Osteocyte (in vitro differentiated cells): ENCODE results near the gene GPR107. TPM values are rescaled to one million over a fixed set of nuclear protein-coding genes. Genes with fewer than 3 reads are reported as not detected.

Experiments
- DNase-seq: peaks from one replicate; pipeline ENCODE4 v3.0.0; 2021; ENCODE audit warnings: mixed read lengths; ENCODE audit not compliant: unreplicated experiment; ENCODE audit errors: extremely low spot score
- H3K27ac Mint-ChIP-seq: one replicate; pipeline ENCODE4 v1.8.0; 2021; ENCODE audit warnings: mild to moderate bottlenecking, mixed read lengths; ENCODE audit not compliant: unreplicated experiment
- H3K27me3 Mint-ChIP-seq: one replicate; pipeline ENCODE4 v1.8.0; 2021; ENCODE audit warnings: mixed read lengths; ENCODE audit not compliant: unreplicated experiment
- H3K36me3 Mint-ChIP-seq: one replicate; pipeline ENCODE4 v1.8.0; 2021; ENCODE audit warnings: mixed read lengths; ENCODE audit not compliant: unreplicated experiment
- H3K4me1 Mint-ChIP-seq: one replicate; pipeline ENCODE4 v1.8.0; 2021; ENCODE audit warnings: mixed read lengths; ENCODE audit not compliant: unreplicated experiment
- H3K4me3 Mint-ChIP-seq: one replicate; pipeline ENCODE4 v1.8.0; 2021; ENCODE audit warnings: mild to moderate bottlenecking, moderate library complexity, mixed read lengths; ENCODE audit not compliant: unreplicated experiment
- H3K9me3 Mint-ChIP-seq: one replicate; pipeline ENCODE4 v1.8.0; 2021; ENCODE audit warnings: mixed read lengths; ENCODE audit not compliant: unreplicated experiment
- total RNA-seq: library from RNA; stranded (reverse); gene quantifications from 2 replicates; pipeline ENCODE4 v1.2.1, GENCODE V29; 2021
- TF ChIP-seq, protein P1 (sequence below): fragments of 200-600 bp; sonication (generic); IDR thresholded peaks from 2 replicates; pipeline ENCODE4 v1.5.0; 2021; ENCODE audit warnings: antibody characterized with exemption, mild to moderate bottlenecking, moderate library complexity

GPR107 gene
- total RNA-seq, 1 donor from 2014 or later, result 57.0 TPM

DNA sequence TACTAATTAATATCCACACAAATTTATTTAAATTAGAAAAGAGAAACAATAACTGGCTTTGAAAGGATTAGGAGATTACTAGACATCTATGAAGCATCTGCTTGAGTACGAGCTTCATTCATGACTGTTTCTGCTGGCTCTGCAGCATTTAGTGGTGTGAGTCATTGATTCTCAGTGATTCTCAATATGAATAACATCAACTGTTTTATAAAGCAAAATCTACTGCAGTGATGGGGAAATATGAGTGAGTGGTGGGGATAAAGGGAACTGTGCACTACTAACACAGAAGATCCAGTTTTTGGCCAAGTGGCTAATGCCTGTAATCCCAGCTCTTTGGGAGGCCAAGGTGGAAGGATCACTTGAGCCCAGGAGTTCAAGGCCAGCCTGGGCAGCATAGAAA, 19.1 kb upstream of the GPR107 start:
- H3K4me3 Mint-ChIP-seq, result peak overlapping the region; percentile 1
- H3K9me3 Mint-ChIP-seq, result no peaks in the 10 kb centered on the region
- peak overlapping the region; percentile 56 for H3K27ac Mint-ChIP-seq
- peaks cover 67% of the 10 kb centered on the region for H3K4me1 Mint-ChIP-seq
- TF ChIP-seq, protein P1, sequence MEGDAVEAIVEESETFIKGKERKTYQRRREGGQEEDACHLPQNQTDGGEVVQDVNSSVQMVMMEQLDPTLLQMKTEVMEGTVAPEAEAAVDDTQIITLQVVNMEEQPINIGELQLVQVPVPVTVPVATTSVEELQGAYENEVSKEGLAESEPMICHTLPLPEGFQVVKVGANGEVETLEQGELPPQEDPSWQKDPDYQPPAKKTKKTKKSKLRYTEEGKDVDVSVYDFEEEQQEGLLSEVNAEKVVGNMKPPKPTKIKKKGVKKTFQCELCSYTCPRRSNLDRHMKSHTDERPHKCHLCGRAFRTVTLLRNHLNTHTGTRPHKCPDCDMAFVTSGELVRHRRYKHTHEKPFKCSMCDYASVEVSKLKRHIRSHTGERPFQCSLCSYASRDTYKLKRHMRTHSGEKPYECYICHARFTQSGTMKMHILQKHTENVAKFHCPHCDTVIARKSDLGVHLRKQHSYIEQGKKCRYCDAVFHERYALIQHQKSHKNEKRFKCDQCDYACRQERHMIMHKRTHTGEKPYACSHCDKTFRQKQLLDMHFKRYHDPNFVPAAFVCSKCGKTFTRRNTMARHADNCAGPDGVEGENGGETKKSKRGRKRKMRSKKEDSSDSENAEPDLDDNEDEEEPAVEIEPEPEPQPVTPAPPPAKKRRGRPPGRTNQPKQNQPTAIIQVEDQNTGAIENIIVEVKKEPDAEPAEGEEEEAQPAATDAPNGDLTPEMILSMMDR, result no peak
- H3K36me3 Mint-ChIP-seq, result no peaks in the 10 kb centered on the region
- DNase-seq, result no peak
- no peaks in the 10 kb centered on the region for H3K27me3 Mint-ChIP-seq

DNA sequence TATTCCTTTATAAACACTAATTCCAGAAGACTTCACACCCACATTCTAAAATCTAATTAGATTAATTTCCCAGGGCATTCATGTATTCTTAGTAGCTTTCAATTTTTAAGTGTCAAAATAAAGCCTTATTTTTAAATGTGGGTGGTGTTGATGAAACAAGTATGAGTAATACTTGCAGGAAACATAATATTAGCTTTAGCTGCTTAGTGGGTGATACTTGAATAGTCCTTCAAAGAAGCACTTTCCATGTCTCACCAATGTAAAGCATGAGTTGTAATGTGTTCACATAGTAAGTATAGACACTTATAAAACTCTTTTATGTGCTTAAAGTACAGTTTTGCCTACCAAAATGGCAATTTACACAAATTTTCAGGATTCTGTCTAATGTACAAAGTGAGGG, 17.6 kb upstream of the GPR107 start:
- DNase-seq, result no peak
- Mint-ChIP-seq H3K4me1 (peaks cover 67% of the 10 kb centered on the region), H3K27me3 (no peaks in the 10 kb centered on the region), H3K9me3 (no peaks in the 10 kb centered on the region), H3K36me3 (no peaks in the 10 kb centered on the region), H3K4me3 (peak overlapping the region; percentile 18), H3K27ac (peak overlapping the region; percentile 74)
- TF ChIP-seq, protein P1, result no peak

DNA sequence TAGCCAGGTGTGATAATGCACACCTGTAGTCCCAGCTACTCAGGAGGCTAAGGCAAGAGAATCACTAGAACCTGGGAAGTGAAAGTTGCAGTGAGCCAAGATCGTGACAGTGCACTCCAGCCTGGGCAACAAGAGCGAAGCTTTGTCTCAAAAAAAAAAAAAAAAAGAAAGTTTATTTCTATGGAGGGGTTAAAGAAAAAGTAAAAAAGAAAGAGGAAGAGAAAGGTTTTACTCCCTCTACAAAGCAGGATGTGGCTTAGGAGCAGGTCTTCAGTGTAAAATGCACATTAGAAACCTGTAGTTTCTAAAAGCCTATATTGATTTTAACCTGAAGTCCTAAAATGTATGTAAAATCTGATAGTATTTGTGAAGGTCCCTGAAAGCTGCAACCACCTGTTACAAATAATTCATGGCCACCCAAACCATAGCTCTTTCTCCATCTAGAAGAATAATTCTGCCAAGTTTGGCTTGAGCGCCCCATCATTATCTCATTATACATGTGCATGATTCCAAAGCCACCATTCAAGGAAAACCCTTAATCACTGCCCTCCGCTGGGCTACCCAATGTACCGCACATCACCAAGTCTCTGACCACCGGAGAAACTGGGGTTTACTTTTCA, 14.1 kb upstream of the GPR107 start:
- DNase-seq, result no peak
- TF ChIP-seq, protein P1, result peak; percentile 44
- peak overlapping the region; percentile 27 for H3K27ac Mint-ChIP-seq
- H3K27me3 Mint-ChIP-seq, result no peaks in the 10 kb centered on the region
- no peaks in the 10 kb centered on the region for H3K9me3 Mint-ChIP-seq
- no peaks in the 10 kb centered on the region for H3K36me3 Mint-ChIP-seq
- H3K4me3 Mint-ChIP-seq, result no peak overlapping the region
- peaks cover 58% of the 10 kb centered on the region for H3K4me1 Mint-ChIP-seq

DNA sequence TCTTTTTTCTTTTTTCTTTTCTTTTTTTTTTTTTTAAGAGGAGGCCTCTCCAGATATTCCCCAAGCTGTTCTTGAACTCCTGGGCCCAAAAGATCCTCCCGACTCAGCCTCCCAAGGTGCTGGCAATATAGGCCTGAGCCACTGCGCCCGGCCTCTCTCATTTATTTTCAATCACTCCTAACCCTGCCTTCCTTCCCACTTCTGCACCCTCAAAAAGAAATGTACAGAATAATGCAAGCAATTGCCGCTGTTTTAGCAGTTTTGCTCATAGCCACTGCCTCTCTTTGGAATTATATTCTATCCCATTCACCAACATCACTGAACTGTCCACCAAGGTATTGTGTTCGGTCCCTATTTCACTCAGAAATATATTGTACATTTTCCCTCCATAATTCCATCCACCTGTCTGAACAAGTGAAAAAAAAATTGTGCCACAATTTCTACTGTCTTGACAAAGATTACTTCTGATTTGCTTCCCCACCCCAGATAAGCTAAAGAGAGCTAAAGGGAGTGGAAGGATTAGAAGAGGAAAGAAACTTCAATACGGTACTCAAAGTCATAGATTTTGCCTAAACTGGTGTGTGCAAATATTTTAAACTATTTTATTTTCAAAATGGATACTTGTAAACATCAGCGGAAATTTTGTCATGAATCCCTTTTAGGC, 12.6 kb upstream of the GPR107 start:
- peaks cover 53% of the 10 kb centered on the region for H3K4me1 Mint-ChIP-seq
- DNase-seq, result no peak
- H3K27ac Mint-ChIP-seq, result peak overlapping the region; percentile 91
- peak overlapping the region; percentile 93 for H3K4me3 Mint-ChIP-seq
- TF ChIP-seq, protein P1, result no peak
- H3K9me3 Mint-ChIP-seq, result no peaks in the 10 kb centered on the region
- H3K27me3 Mint-ChIP-seq, result no peaks in the 10 kb centered on the region
- no peaks in the 10 kb centered on the region for H3K36me3 Mint-ChIP-seq

DNA sequence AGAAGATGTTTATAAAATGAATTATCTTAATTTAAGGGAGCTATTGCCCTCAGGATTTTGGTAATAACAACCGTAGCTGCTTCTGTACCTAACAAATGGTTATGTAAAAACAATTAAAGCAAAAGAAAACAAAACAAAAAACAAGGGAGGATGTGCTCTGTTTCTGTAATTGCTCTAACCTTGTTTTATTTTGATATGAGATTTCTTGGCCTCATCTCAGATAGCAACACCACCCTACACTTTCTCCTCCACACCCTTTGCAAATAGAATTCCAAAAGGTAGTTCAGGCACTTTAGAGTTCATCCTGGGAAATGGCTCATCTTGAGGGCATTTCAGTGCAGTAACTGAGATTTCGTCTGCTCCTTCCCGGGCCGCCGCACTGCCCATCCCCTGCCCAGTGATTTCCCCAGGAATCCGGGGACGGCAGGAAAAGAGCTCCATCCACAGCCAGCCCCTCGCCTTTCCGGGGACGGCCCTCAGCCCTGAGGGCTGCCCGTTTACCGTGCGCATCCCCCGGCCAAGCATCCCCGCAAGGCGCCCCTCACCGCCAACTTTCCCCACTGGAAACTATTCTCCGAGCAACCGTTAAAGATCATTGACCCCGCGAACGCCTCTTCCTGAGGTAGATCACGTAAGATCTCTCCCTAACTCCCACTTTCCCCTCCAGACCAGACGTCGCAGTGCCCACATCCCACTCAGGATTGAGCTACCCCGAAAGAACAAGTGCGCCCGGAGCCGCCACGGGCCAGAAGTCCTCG, 11.9 kb upstream of the GPR107 start:
- no peak for DNase-seq
- TF ChIP-seq, protein P1, result no peak
- no peaks in the 10 kb centered on the region for H3K27me3 Mint-ChIP-seq
- H3K9me3 Mint-ChIP-seq, result no peaks in the 10 kb centered on the region
- peak overlapping the region; percentile 91 for H3K27ac Mint-ChIP-seq
- H3K4me3 Mint-ChIP-seq, result peak overlapping the region; percentile 93
- no peaks in the 10 kb centered on the region for H3K36me3 Mint-ChIP-seq
- peaks cover 46% of the 10 kb centered on the region for H3K4me1 Mint-ChIP-seq
